Stimulated activated CD8-positive, alpha-beta memory T cell treated with anti-CD3 and anti-CD28 coated beads, Interleukin-2, amount 100 ng/mL, for 1 hour (primary cell): Measurements from ENCODE around the gene CIDEA.

Source experiments
- DNase-seq, 2 donors: peaks; one replicate each; pipeline ENCODE4 v3.0.0-alpha.2; 2020; ENCODE audit warnings: low read depth in 2 of 2

The CIDEA gene

DNA sequence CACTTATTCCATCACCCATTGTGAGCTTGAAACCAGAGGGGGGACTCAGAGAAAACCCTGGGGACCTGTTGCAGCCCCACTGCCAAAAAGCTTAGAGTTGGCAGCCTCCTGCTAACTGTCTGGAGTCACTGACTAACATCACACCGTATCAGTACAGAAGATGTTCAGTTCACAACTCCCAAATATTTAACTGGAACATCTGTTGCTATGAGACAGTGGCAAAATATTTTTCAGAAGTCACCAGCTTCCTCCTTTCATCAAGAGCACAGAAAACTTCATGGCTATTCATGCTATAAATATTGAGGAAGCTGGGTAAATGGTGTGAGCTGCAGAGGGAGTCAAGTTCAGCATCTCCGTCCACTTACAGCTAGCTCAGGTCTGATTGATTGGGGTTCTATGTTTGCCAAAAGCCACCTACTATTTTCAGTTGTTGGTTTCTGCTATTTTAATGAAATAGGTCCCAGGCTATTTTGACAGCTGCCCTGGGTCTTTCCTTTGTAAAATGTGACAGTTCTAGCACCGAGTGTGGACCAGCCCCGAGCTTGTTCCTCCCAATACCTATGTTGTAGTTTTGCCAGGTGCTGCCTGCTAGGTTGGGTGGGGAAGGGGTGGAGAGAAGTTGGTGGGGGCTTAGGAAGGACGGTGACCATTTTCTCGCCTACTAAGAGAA, 63.6 kb downstream of the CIDEA start:
- DNase-seq = no peak

DNA sequence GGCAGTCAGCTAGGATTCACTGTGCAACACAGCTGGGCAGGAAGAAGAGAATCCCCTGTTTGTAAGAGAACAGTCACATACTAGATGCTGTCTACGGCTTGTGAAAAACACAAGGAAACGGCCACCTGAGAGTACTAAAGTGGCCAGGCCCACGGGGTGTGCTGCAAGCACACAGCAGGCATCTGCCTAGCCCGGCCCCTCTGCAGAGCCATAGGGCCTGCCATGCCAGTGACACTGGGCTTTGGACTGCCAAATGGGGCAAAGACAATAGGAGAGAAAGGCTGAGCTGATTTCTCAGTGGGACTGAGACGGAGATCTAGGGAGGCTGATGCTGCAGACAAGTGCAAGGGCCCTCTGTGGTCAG, 64.2 kb downstream of the CIDEA start:
- DNase-seq = no peak

DNA sequence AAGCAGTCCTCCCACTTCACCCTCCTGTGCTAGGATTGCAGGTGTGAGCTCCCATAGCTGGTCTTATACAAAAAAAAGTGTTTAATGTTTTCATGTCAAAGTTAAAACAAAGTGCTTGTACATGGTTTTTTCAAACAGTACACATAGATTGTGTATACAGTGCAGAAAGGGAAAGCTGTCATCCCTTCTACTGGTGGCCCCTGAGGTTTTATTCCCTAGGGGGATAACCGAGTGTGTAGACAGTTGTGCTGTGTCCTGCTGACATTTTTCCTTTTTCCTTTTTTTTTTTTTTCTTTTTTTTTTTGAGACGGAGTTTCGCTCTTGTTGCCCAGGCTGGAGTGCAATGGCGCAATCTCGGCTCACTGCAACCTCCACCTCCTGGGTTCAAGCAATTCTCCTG, 64.7 kb downstream of the CIDEA start:
- DNase-seq = no peak

DNA sequence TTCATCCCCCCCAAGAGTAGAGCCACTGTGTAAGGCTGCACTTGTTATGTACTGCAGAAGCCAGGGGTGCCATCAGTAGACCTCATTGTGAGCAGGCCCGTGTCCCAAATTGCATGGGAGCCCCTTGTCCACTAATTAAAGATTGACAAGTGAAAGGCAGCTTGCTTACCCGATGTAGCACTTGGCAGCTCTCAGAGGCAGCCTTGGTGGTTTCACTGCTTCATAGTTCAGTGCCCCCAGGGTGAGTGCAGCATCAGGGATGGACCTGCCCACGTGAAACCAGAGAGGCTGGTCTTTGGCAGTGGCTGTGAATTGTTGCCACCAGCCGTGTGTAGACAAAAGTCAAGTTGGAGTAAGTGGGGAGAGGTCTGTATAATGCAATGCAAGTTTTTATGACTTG, 67.2 kb downstream of the CIDEA start:
- DNase-seq = no peak

DNA sequence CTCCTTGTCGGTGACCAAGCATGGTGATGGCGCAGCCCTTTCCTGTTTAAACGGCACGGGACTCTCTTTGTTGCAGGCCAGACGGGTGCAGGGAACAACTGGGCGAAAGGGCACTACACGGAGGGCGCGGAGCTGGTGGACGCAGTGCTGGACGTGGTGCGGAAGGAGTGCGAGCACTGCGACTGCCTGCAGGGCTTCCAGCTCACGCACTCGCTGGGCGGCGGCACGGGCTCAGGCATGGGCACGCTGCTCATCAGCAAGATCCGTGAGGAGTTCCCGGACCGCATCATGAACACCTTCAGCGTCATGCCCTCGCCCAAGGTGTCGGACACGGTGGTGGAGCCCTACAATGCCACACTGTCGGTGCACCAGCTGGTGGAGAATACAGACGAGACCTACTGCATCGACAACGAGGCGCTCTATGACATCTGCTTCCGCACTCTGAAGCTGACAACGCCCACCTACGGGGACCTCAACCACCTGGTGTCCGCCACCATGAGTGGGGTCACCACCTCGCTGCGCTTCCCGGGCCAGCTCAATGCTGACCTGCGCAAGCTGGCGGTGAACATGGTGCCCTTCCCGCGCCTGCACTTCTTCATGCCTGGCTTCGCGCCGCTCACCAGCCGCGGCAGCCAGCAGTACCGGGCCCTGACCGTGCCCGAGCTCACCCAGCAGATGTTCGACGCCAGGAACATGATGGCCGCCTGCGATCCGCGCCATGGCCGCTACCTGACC, 71.0 kb downstream of the CIDEA start:
- no peak for DNase-seq

DNA sequence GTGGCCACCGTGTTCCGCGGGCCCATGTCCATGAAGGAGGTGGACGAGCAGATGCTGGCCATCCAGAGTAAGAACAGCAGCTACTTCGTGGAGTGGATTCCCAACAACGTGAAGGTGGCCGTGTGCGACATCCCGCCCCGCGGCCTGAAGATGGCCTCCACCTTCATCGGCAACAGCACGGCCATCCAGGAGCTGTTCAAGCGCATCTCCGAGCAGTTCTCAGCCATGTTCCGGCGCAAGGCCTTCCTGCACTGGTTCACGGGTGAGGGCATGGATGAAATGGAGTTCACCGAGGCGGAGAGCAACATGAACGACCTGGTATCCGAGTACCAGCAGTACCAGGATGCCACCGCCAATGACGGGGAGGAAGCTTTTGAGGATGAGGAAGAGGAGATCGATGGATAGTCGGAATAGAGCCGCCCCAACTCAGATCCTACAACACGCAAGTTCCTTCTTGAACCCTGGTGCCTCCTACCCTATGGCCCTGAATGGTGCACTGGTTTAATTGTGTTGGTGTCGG, 71.6 kb downstream of the CIDEA start:
- DNase-seq = no peak

DNA sequence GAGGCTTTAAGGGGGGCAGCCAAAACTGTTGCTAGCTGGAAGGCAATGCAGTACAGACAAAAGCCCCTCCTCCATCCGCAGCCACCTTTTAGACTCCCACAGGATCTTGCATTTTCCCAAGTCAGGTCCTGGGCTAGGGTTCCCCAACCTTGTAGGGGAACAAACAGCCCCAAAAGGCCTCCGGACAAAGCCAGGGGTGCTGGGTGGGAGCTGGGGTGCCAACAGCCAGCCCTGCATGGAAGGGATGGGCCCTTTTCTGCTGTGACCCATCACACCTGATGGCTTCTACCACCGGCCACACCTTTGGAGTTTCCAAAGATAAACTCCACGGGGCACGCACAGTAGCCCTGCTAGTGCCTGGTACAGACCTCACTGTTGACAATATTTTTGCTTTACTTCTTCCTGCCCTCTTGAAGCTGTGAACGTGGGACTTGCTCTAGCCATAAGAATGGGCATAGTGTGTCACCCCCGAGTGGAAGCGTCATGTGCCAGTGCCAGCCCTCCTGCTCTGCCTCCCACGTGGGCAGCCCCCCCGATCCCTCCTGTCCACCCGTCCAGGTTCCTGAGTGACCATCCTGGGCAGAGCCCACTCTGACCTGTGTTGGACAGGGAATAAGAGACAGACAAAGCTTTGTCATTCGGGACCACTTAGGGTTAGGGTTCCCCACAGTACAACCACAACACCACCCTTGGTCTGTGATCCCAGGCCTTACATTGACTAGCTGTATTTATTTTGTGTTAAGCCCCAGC, 72.7 kb downstream of the CIDEA start:
- DNase-seq = no peak
